GM18870 (cell line): Measurements from ENCODE around the gene SLC19A1.

Source experiments
- ATAC-seq: cut with Tn5 transposase; IDR thresholded peaks from one replicate; pipeline ENCODE4 v1.9.1; 2021; ENCODE audit warnings: moderate library complexity; ENCODE audit not compliant: unreplicated experiment

The SLC19A1 gene

GRCh38 chr21:45542242-45542666 is at the start of gene SLC19A1:
SLC19A1 (minus strand) TSS chr21:45542440; CDS start chr21:45537959, 4,481 bp downstream.
- no peak for ATAC-seq

DNA sequence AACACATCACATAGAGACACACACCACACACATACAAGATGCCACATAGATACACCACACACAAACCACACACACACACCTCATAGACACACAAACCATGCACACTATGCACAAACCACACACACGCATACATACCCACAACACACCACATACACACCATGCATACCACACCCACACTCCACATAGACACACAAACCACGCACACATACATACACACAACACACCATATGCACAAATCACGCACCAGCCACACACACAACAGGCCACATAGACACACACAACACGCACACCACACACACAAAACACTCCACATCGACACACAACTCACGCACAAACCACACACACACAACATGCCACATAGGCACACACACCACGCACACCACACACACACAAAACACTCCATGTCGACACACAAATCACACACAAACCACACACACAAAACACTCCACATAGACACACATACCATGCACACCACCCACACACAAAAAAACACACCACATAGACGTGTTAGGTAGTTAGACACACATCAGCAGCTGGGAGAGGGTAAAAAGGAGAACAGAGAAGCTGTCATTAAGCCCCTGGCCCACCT is 49.5 kb upstream of the SLC19A1 start:
- ATAC-seq, result no peak

DNA sequence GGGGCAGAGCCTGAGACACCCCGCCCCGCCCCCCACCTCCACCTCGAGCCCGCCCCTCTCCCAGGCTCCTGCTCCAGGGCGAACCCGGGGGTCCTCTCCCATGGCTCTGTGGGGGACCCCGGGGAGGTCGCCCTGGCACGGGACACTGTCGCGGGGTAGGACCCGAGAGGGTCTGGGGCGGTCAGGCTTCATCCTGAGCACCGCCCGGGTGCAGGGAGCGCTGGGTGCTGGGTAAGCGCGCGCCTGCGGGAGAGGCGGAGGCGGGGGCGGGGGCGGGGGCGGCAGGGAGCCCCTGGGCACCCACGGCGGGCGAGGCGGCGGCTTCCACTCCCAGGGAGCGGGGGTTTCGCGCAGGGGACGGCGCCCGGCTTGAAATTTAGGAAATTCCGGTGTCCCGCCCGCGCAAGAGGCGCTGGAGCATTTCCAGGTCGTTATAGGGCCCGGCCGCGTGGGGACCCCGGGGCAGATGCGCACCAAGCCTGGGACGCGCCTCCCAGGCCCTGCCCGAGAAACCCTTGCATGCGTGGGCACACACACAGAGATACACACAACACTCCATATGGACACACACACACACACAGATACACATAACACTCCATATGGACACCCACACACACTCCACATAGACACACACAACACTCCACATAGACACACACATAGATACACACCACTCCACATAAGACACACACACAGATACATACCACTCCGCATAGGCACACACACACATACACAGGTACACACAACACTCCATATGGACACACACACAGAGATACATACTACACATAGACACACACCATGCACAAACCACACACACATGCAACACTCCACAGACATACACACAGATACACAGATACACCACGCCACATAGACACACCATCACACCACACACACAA is 48.7 kb upstream of the SLC19A1 start:
- no peak for ATAC-seq

DNA sequence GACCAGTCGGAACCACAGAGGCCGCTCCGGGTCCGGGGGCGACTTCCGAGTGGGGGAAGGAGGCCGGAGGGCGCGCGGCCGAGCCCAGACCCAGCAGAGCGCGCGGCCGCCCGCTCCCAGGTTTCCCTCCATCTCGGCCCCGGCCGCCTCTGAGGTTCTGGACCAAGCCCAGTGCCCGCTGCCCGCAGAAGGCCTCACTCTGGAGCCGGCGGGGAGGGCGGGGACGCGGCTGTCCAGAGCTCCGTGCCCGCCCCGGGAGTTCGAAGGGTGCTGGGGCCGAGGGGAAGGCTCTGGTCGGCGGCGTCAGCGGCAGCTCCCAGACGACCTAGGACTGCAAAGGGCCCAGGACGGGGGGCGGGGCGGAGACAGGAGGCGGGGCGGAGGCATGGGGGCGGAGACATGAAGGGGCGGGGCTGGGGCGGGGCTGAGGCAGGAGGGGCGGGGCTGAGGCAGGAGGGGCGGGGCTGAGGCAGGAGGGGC is 48.0 kb upstream of the SLC19A1 start:
- ATAC-seq, result no peak

DNA sequence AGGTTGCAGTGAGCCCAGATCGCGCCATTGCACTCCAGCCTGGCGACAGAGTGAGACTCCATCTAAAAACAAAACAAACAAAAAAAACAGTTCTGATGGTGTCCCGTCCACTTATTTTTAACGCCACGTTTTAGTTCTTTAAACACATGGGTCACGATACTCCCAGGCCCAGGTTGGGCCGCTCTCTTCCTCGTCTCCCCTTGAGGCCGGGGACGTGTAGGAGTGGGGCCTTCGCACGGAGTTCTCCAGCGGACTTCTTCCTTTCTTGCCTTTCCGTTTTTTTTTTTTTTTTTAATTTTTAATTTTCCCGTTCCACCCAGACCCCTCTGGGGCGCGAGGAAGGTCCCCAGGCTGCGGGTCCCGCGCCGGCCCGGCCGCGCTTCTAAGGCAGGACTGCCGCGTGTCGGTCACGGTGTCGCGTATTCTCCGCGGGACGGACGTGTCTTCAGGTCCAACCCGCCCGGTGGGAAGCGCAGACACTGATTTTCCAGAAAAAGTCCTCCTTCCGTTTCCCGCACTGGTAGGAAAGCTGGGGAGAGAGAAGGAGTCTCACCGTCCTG is 47.5 kb upstream of the SLC19A1 start:
- ATAC-seq, result no peak

DNA sequence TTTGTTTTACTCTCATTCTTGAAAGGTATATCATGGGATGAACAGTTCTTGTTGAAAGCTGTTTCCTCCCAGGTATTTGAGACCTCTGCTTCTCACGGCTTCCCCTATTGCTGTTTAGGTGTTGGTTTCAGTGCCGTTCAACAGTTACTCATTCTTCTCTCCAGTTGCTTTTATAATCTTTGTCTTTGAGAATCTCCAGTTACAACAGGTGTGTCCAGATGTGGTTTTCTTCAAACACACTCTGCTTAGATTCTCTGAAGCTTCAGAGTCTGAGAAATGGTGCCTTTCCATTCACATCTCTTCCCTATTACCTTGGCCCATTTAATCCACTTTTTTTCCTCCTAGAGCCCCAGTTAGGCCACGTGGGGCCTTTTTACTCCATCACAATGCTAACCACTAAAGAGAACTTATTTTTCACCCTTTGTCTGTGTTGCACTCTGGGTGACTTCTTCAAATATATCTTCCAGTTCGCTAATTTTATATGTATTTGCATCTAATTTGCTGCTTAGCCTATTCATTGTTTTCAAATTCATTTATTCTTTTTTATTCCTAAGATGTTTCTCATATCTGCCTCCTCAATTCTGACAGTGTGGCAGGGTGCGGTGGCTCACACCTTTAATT is 46.7 kb upstream of the SLC19A1 start:
- ATAC-seq, result no peak

- ATAC-seq, result no peak
These were observed 46.0 kb upstream of the SLC19A1 start for GRCh38 chr21:45588086-45588825.

DNA sequence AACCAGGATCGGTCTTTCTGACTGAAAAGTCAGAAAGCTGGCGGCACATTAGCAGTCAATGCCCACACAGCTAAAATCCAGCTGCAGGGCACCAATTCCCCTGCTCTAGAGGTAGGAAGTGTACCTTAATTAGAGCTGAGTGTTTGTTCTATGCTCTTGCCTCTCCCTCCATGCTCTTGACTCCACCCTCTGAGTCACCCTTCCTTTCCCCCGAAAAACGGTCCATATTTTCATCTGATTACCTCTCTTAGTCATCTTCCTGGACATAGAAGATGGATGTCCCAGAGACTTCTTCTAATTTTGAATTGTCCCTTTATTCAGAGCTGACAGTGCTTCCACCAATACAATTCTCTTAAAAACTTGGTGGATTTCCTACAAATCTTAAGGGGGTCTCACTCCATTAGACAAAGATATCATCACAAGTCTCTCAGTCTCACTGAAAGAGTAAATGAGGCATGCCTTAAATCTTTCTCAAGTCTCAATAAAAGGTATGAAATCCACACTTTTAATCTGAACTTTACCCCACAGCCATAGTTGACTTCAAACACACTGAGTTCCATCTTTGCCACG is 44.1 kb upstream of the SLC19A1 start:
- no peak for ATAC-seq

- no peak for ATAC-seq
These were observed 42.5 kb upstream of the SLC19A1 start for GRCh38 chr21:45584786-45585185.

DNA sequence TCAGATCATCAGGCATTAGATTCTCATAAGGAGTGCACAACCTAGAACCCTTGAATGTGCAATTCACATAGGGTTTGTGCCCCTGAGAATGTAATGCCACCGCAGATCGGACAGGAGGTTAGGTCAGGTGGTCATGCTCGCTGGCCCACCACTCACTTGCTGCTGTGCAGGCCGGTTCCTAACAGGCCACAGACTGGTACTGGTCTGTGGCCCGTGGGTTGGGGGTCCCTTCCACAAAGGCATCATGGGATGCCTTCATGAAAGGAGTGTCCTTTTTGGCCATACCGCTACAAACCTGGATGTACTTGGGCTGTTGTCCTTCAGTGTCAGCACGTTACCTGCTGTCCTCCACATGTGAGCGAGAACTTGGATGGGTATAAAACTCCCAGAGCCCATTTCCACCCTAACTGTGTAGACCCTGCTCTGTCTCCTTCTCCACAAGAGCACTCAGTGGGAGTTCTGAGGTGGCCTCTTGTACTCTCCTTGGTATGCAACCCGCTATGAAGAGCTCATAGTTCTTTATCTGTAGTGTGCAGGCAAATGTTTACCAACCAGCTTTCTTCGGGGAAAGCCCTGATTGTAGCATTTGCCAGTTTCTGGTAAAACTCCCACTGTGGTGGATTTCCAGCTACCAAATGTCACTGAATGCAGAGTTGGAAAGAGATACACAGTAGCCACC is 41.7 kb upstream of the SLC19A1 start:
- ATAC-seq, result no peak

DNA sequence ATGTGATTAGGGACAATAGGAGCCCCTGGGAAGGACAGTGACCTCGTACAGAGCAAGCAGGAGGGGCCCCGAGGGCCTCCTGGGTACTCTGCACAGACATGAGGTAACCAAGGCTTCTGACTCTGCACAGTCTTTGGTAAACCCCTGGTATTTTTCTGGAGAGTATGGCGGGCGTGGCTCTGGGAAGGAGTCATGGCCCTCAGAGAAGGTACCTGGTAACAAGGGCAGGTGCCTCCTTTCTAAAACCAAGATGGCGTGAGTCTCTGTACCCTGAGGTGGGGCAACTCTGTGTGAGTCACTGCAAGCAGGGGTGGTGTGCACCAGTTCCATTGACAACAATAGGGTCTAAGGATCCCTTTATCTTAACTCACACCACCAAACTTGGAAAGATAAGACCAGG is 39.9 kb upstream of the SLC19A1 start:
- no peak for ATAC-seq

GRCh38 chr21:45581322-45581712 is 39.1 kb upstream of the SLC19A1 start:
- no peak for ATAC-seq

- no peak for ATAC-seq
These were observed 38.5 kb upstream of the SLC19A1 start for GRCh38 chr21:45580576-45581321.

DNA sequence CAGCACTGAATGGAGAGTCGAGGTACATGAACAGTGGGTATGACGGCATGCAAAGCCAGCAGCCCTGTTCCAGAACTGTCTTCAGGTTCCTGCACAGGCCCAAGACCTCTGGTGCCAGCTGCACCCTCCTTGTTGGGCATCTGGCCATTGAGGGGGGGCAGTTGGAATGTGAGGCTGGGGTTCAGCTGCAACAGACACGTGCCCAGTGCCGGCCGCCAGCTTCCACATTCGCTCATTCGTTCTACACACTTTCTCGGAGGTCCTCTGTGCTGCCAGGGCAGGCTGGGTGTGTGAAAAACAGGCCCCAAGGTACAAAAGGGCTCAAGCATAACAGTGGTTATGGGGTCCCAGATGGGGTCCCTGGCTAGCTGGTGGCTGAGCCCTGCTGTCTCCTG is 37.9 kb upstream of the SLC19A1 start:
- no peak for ATAC-seq

GRCh38 chr21:45579383-45580180 is 37.3 kb upstream of the SLC19A1 start:
- ATAC-seq, result no peak

GRCh38 chr21:45578811-45579381 is 36.7 kb upstream of the SLC19A1 start:
- no peak for ATAC-seq

DNA sequence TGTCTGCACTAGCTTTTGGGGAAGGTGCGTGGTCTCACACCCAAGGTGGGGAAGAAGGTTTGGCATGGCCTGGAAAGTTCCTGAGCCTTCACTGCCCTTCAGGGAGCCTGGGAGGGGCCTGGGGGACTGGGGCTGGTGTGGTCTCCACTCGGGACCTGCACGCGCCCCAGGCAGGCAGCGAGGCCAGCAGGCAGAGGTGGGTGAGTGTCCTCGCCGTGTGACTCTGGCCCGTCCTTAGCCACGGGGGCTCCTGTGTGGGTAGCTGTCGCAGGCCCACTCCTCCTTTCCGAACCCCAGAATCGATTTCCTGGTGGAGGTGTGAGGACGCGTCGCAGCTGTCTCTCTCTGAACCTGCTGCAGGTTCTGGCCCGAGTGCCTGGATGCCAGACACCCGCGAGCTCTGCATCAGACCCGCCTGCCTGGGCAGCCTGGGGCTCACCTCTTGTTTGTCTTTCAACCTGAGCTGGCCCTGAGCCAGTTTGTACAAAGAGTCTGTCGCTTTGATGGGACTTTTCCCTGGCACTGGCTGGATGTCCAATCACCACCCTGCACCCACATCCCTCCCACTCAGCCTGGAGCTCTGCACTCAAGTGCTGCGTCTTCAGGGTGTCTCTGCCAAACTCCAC is 36.0 kb upstream of the SLC19A1 start:
- no peak for ATAC-seq

GRCh38 chr21:45577801-45578175 is 35.5 kb upstream of the SLC19A1 start:
- ATAC-seq, result no peak
